IMR-90 (cell line): ENCODE data around the gene TNFRSF25.

Source experiments
- POLR2A ChIP-seq: IDR thresholded peaks from 2 replicates; pipeline ENCODE4 v1.6.1; 2012; ENCODE audit warnings: mild to moderate bottlenecking, low read depth, low read length
- RAD21 ChIP-seq: IDR thresholded peaks from 2 replicates; pipeline ENCODE4 v1.6.1; 2012; ENCODE audit warnings: low read length, improper control_type of control experiment
- TF ChIP-seq, protein P1 (sequence below): conservative IDR thresholded peaks from 2 replicates; pipeline ENCODE4 v1.5.1; 2012; ENCODE audit warnings: mild to moderate bottlenecking, low read depth, low read length, improper control_type of control experiment
- TF ChIP-seq, protein P2 (sequence below): fragments of 150-350 bp; IDR thresholded peaks from 2 replicates; pipeline ENCODE4 v1.6.1; 2017; ENCODE audit warnings: mild to moderate bottlenecking, antibody characterized with exemption, low read length, low read depth

DNA sequence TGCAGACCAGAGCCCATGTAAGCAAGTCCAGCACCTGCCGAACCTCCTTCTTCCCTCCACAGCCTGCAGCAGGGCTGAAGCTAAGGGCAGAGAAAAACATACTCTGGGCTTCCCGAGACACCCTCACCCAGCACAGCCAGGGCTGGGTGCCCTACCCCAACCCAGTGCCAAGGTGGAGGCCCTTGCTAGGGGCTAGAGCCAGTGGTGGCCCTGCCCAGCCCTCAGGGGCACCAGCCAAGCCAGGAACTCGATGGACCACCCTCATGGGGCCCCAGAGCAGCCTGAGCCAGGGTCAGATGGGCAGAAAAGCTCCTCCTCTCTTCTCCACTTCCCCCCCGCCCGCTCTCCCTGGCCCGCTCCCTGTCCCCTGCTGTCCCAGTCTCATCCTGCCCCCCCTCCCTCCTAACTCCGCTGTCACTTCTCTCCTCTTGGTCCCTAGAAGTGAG, 15.9 kb downstream of the TNFRSF25 start:
- TF ChIP-seq POLR2A: no peak
- TF ChIP-seq, protein P1, sequence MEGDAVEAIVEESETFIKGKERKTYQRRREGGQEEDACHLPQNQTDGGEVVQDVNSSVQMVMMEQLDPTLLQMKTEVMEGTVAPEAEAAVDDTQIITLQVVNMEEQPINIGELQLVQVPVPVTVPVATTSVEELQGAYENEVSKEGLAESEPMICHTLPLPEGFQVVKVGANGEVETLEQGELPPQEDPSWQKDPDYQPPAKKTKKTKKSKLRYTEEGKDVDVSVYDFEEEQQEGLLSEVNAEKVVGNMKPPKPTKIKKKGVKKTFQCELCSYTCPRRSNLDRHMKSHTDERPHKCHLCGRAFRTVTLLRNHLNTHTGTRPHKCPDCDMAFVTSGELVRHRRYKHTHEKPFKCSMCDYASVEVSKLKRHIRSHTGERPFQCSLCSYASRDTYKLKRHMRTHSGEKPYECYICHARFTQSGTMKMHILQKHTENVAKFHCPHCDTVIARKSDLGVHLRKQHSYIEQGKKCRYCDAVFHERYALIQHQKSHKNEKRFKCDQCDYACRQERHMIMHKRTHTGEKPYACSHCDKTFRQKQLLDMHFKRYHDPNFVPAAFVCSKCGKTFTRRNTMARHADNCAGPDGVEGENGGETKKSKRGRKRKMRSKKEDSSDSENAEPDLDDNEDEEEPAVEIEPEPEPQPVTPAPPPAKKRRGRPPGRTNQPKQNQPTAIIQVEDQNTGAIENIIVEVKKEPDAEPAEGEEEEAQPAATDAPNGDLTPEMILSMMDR: no peak
- TF ChIP-seq RAD21: no peak
- TF ChIP-seq, protein P2, sequence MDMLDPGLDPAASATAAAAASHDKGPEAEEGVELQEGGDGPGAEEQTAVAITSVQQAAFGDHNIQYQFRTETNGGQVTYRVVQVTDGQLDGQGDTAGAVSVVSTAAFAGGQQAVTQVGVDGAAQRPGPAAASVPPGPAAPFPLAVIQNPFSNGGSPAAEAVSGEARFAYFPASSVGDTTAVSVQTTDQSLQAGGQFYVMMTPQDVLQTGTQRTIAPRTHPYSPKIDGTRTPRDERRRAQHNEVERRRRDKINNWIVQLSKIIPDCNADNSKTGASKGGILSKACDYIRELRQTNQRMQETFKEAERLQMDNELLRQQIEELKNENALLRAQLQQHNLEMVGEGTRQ: no peak
